ENCODE data around the gene GMCL2.
A peak's percentile ranks its signal among the peaks of the same experiment; 100 is the strongest.

The GMCL2 gene

DNA sequence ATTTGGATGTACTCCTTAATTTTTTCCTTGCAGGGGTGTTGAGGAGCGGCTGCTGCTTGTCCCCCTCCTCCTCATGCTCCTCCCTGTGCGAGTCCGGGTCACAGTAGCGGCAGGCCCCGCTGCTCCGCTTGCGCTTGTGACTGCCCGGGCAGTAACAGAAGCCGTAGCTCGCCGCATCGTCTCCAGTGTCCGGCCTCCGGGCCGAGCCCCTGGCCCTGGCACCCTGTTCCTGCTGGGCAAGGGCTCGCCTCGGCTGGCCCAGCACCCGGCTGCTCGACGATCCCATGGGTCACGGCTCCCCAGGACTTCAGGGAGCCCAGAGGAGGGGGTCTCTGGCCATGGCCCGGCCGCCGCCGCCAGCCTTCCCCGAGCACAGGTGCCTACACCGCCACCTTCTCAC is at the start of gene GMCL2:
TSS of gene GMCL2 (minus strand) at position 358 of the 400 bp plus-strand sequence. CDS start at position 286, 72 bp downstream.
- Histone ChIP-seq H3K4me3 (ENCODE audit: low read length in 2 of 2) (no peak within 1 kb of the TSS), H3K4me1 (ENCODE audit: control insufficient read depth in 2 of 2, insufficient read depth in 2 of 2, low read length in 2 of 2) (peaks cover 0 to 4% of the 10 kb centered on the region in 2 donors), H3K36me3 (ENCODE audit: control insufficient read depth in 2 of 2, insufficient read depth in 2 of 2, low read length in 2 of 2) (no peaks in the 10 kb centered on the region), H3K9ac (ENCODE audit: low read depth in 1 of 2, low read length in 2 of 2) (no peak within 1 kb of the TSS), H3K9me3 (ENCODE audit: control insufficient read depth in 2 of 2, low read length in 2 of 2) (no peaks in the 10 kb centered on the region), H3K27me3 (ENCODE audit: control insufficient read depth in 2 of 2, insufficient read depth in 2 of 2, low read length in 2 of 2) (no peaks in the 10 kb centered on the region), H3K27ac (ENCODE audit: low read depth in 2 of 2, low read length in 2 of 2) (no peak within 1 kb of the TSS)

- H3K36me3 ChIP-seq (ENCODE audit: control insufficient read depth in 2 of 2, insufficient read depth in 2 of 2, low read length in 2 of 2) = no peaks in the 10 kb centered on the region
Observed at GRCh38 chr5:178236679-178237078, 49.5 kb upstream of the GMCL2 start.

DNA sequence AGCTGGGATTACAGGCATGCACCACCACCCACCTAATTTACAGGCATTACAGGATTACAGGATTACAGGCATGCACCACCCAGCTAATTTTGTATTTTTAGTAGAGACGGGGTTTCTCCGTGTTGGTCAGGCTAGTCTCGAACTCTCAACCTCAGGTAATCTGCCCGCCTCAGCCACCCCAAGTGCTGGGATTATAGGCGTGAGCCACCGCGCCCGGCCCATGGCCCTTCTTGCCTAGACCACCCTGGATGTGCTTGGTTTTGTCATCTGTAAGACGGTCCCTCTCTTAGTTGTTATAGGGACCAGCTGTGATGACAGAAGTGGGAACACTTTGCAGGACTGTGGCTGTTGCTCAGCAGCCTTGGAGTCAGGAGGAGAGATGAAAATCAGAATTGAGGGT is 49.0 kb upstream of the GMCL2 start:
- Histone ChIP-seq H3K4me3 (ENCODE audit: low read length in 2 of 2) (no peak overlapping the region), H3K27me3 (ENCODE audit: control insufficient read depth in 2 of 2, insufficient read depth in 2 of 2, low read length in 2 of 2) (no peaks in the 10 kb centered on the region), H3K9me3 (ENCODE audit: control insufficient read depth in 2 of 2, low read length in 2 of 2) (no peaks in the 10 kb centered on the region), H3K36me3 (ENCODE audit: control insufficient read depth in 2 of 2, insufficient read depth in 2 of 2, low read length in 2 of 2) (peaks cover under 1% of the 10 kb centered on the region in 2 donors), H3K9ac (ENCODE audit: low read depth in 1 of 2, low read length in 2 of 2) (no peak overlapping the region), H3K4me1 (ENCODE audit: control insufficient read depth in 2 of 2, insufficient read depth in 2 of 2, low read length in 2 of 2) (peaks cover 51 to 52% of the 10 kb centered on the region in 2 donors), H3K27ac (ENCODE audit: low read depth in 2 of 2, low read length in 2 of 2) (no peak overlapping the region)

More at GRCh38 chr5:178236679-178237078, 49.5 kb upstream of the GMCL2 start:
- Histone ChIP-seq H3K9me3 (ENCODE audit: control insufficient read depth in 2 of 2, low read length in 2 of 2) (no peaks in the 10 kb centered on the region), H3K9ac (ENCODE audit: low read depth in 1 of 2, low read length in 2 of 2) (no peak overlapping the region), H3K27me3 (ENCODE audit: control insufficient read depth in 2 of 2, insufficient read depth in 2 of 2, low read length in 2 of 2) (no peaks in the 10 kb centered on the region), H3K4me1 (ENCODE audit: control insufficient read depth in 2 of 2, insufficient read depth in 2 of 2, low read length in 2 of 2) (peaks cover 45 to 47% of the 10 kb centered on the region in 2 donors), H3K4me3 (ENCODE audit: low read length in 2 of 2) (no peak overlapping the region), H3K27ac (ENCODE audit: low read depth in 2 of 2, low read length in 2 of 2) (peak overlapping the region; percentile 57 to 63)

DNA sequence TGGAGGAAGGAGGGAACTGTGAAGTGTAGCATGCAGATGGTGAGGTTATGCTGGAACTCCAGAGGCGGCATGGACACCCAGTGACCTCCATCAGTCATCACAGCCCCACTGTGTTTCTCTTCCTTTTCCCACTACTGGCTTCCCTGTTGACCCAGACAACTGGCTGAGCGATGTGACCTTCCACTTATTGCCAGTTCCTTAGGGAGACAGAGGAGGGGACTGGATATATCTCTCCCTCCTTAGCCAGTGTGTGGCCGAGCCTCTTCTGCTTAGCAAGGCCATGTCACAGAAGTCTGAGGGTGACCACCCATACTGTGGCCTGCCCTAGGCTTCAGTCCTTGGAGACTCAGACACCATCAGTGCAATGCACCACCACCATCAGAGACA is 48.4 kb upstream of the GMCL2 start:
- no peak overlapping the region for H3K9ac ChIP-seq (ENCODE audit: low read depth in 1 of 2, low read length in 2 of 2)
- no peaks in the 10 kb centered on the region for H3K27me3 ChIP-seq (ENCODE audit: control insufficient read depth in 2 of 2, insufficient read depth in 2 of 2, low read length in 2 of 2)
- H3K36me3 ChIP-seq (ENCODE audit: control insufficient read depth in 2 of 2, insufficient read depth in 2 of 2, low read length in 2 of 2) = peaks cover 4 to 6% of the 10 kb centered on the region in 2 donors
- H3K27ac ChIP-seq (ENCODE audit: low read depth in 2 of 2, low read length in 2 of 2) = no peak overlapping the region
- H3K9me3 ChIP-seq (ENCODE audit: control insufficient read depth in 2 of 2, low read length in 2 of 2) = no peaks in the 10 kb centered on the region
- peaks cover 56 to 58% of the 10 kb centered on the region in 2 donors for H3K4me1 ChIP-seq (ENCODE audit: control insufficient read depth in 2 of 2, insufficient read depth in 2 of 2, low read length in 2 of 2)
- H3K4me3 ChIP-seq (ENCODE audit: low read length in 2 of 2) = no peak overlapping the region

- Histone ChIP-seq H3K4me1 (ENCODE audit: control insufficient read depth in 2 of 2, insufficient read depth in 2 of 2, low read length in 2 of 2) (peaks cover 61 to 63% of the 10 kb centered on the region in 2 donors), H3K27ac (ENCODE audit: low read depth in 2 of 2, low read length in 2 of 2) (peak overlapping the region in 1 of 2 donors; percentile 20), H3K4me3 (ENCODE audit: low read length in 2 of 2) (peak overlapping the region in 1 of 2 donors; percentile 9), H3K9me3 (ENCODE audit: control insufficient read depth in 2 of 2, low read length in 2 of 2) (no peaks in the 10 kb centered on the region), H3K9ac (ENCODE audit: low read depth in 1 of 2, low read length in 2 of 2) (peak overlapping the region; percentile 14 to 38), H3K36me3 (ENCODE audit: control insufficient read depth in 2 of 2, insufficient read depth in 2 of 2, low read length in 2 of 2) (peaks cover 5 to 10% of the 10 kb centered on the region in 2 donors), H3K27me3 (ENCODE audit: control insufficient read depth in 2 of 2, insufficient read depth in 2 of 2, low read length in 2 of 2) (no peaks in the 10 kb centered on the region)
Observed at GRCh38 chr5:178234750-178235587, 47.8 kb upstream of the GMCL2 start.

GRCh38 chr5:178234121-178234749 is 47.1 kb upstream of the GMCL2 start:
- H3K9me3 ChIP-seq (ENCODE audit: control insufficient read depth in 2 of 2, low read length in 2 of 2) = no peaks in the 10 kb centered on the region
- H3K27me3 ChIP-seq (ENCODE audit: control insufficient read depth in 2 of 2, insufficient read depth in 2 of 2, low read length in 2 of 2) = no peaks in the 10 kb centered on the region
- H3K9ac ChIP-seq (ENCODE audit: low read depth in 1 of 2, low read length in 2 of 2) = peak overlapping the region in 1 of 2 donors; percentile 14
- peaks cover 12 to 17% of the 10 kb centered on the region in 2 donors for H3K36me3 ChIP-seq (ENCODE audit: control insufficient read depth in 2 of 2, insufficient read depth in 2 of 2, low read length in 2 of 2)
- no peak overlapping the region for H3K27ac ChIP-seq (ENCODE audit: low read depth in 2 of 2, low read length in 2 of 2)
- peaks cover 64 to 66% of the 10 kb centered on the region in 2 donors for H3K4me1 ChIP-seq (ENCODE audit: control insufficient read depth in 2 of 2, insufficient read depth in 2 of 2, low read length in 2 of 2)
- peak overlapping the region in 1 of 2 donors; percentile 9 for H3K4me3 ChIP-seq (ENCODE audit: low read length in 2 of 2)

DNA sequence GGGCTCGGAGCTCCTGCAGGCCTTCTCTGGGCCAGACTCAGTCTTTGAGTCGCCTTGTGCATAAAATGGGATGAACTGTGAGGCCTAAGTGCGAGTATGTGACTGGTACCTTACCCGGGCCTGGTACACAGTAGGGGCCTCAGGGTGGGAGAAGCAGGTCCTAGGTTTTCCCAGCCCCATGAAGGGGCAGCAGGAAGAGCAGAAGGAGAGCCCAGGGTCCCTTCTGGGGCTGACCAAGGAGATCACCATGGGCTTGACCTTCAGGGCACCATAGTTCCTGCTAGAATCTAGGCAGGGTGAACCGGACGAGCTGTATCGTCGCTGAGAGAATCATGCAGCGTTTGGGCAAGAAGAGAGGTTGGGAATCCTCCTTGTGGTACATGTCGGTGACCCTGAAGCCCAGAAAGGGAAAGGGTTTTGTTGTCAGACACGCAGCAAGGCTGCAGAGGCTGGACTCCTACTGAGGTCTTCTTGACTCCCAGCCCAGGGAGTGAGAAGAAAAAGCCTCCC is 45.8 kb upstream of the GMCL2 start:
- Histone ChIP-seq H3K9ac (ENCODE audit: low read depth in 1 of 2, low read length in 2 of 2) (peak overlapping the region; percentile 81 to 96), H3K9me3 (ENCODE audit: control insufficient read depth in 2 of 2, low read length in 2 of 2) (no peaks in the 10 kb centered on the region), H3K36me3 (ENCODE audit: control insufficient read depth in 2 of 2, insufficient read depth in 2 of 2, low read length in 2 of 2) (peaks cover 22 to 28% of the 10 kb centered on the region in 2 donors), H3K4me3 (ENCODE audit: low read length in 2 of 2) (peak overlapping the region; percentile 79 to 81), H3K4me1 (ENCODE audit: control insufficient read depth in 2 of 2, insufficient read depth in 2 of 2, low read length in 2 of 2) (peaks cover 60 to 64% of the 10 kb centered on the region in 2 donors), H3K27me3 (ENCODE audit: control insufficient read depth in 2 of 2, insufficient read depth in 2 of 2, low read length in 2 of 2) (no peaks in the 10 kb centered on the region), H3K27ac (ENCODE audit: low read depth in 2 of 2, low read length in 2 of 2) (peak overlapping the region; percentile 93 to 98)

DNA sequence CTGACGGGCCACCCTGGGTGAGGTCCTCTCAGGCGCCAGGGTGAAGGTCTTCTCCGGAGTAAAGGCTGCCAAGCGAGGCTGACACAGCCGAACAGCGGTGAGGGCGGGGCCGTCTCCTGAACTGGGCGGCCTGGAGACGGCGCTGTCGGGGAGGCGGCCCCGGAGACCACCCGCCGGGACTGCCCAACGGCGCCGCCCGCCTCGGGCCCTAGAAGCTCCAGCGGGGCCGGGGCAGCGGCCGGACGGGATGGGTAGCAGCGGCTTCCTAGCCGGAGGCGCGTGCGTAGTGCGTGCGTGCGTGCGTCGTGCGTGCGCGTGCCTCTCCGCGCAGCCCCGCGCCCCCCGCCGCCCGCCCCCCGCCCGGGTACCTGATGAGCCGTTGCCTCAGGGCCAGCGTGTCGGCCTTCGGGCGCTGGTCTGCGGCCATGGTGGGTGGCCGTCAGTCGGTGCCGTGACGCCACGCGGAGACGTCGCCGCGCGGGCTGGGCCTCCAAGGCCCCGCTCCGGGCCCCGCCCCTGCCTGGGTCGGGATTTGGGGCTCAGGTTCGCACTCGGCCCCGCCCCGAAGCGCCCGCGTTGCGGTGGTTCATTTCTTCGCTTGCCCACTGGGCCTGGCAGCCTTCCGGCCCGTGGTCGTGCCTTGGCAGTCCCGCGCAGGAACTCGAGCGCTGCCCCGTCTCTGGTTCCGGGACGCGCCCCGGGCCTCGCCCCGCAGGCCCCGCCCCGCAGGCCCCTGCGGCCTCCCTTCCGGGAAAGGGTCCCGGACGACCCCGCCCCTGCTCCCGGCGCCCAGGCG is 45.2 kb upstream of the GMCL2 start, which contains the start of gene PHYKPL:
TSS of gene PHYKPL (minus strand) at position 679 of the 796 bp plus-strand sequence. CDS start at position 427, 252 bp downstream.
- Histone ChIP-seq H3K36me3 (ENCODE audit: control insufficient read depth in 2 of 2, insufficient read depth in 2 of 2, low read length in 2 of 2) (peaks cover 29 to 34% of the 10 kb centered on the region in 2 donors), H3K9ac (ENCODE audit: low read depth in 1 of 2, low read length in 2 of 2) (peak within 1 kb of the TSS; percentile 93 to 96), H3K4me1 (ENCODE audit: control insufficient read depth in 2 of 2, insufficient read depth in 2 of 2, low read length in 2 of 2) (peaks cover 60 to 61% of the 10 kb centered on the region in 2 donors), H3K27me3 (ENCODE audit: control insufficient read depth in 2 of 2, insufficient read depth in 2 of 2, low read length in 2 of 2) (no peaks in the 10 kb centered on the region), H3K27ac (ENCODE audit: low read depth in 2 of 2, low read length in 2 of 2) (peak within 1 kb of the TSS; percentile 93 to 98), H3K4me3 (ENCODE audit: low read length in 2 of 2) (peak within 1 kb of the TSS; percentile 79 to 81), H3K9me3 (ENCODE audit: control insufficient read depth in 2 of 2, low read length in 2 of 2) (no peaks in the 10 kb centered on the region)

- Histone ChIP-seq H3K4me3 (ENCODE audit: low read length in 2 of 2) (peak overlapping the region; percentile 79 to 81), H3K27ac (ENCODE audit: low read depth in 2 of 2, low read length in 2 of 2) (peak overlapping the region; percentile 93 to 98), H3K4me1 (ENCODE audit: control insufficient read depth in 2 of 2, insufficient read depth in 2 of 2, low read length in 2 of 2) (peaks cover 59 to 60% of the 10 kb centered on the region in 2 donors)
Observed at GRCh38 chr5:178231539-178232123, 44.5 kb upstream of the GMCL2 start.

More at GRCh38 chr5:178231539-178232123, 44.5 kb upstream of the GMCL2 start:
- no peaks in the 10 kb centered on the region for H3K9me3 ChIP-seq (ENCODE audit: control insufficient read depth in 2 of 2, low read length in 2 of 2)
- peak overlapping the region; percentile 93 to 96 for H3K9ac ChIP-seq (ENCODE audit: low read depth in 1 of 2, low read length in 2 of 2)
- H3K27me3 ChIP-seq (ENCODE audit: control insufficient read depth in 2 of 2, insufficient read depth in 2 of 2, low read length in 2 of 2) = no peaks in the 10 kb centered on the region
- H3K36me3 ChIP-seq (ENCODE audit: control insufficient read depth in 2 of 2, insufficient read depth in 2 of 2, low read length in 2 of 2) = peaks cover 32 to 35% of the 10 kb centered on the region in 2 donors

Data from mucosa of rectum (tissue), 2 donors.